ENCODE results near the gene KIF26B.

KIF26B gene

DNA sequence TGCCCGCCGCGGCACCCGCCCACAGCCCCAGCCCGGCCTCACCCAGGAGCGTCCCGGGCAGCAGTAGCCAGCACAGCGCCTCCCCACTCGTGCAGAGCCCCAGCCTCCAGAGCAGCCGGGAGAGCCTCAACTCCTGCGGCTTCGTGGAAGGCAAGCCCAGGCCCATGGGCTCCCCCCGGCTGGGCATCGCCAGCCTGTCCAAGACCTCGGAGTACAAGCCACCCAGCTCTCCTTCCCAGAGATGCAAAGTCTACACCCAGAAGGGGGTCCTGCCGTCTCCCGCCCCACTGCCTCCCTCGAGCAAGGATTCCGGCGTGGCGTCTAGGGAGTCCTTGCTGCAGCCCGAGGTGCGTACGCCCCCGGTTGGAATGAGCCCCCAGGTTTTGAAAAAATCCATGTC, 531.2 kb downstream of the KIF26B start:
- H3K36me3 ChIP-seq (ENCODE audit: control insufficient read depth, insufficient read depth, low read length): no peaks in the 10 kb centered on the region

GRCh38 chr1:245686446-245687030, 531.8 kb downstream of the KIF26B start:
- no peak overlapping the region for H3K9ac ChIP-seq (ENCODE audit: low read length)
- H3K4me3 ChIP-seq (ENCODE audit: low read depth, low read length): no peak overlapping the region
- no peaks in the 10 kb centered on the region for H3K9me3 ChIP-seq (ENCODE audit: control insufficient read depth, insufficient read depth, low read depth, low read length)
- H3K27ac ChIP-seq (ENCODE audit: low read depth, low read length): no peak overlapping the region
- no peaks in the 10 kb centered on the region for H3K36me3 ChIP-seq (ENCODE audit: control insufficient read depth, insufficient read depth, low read length)
- no peaks in the 10 kb centered on the region for H3K27me3 ChIP-seq (ENCODE audit: control insufficient read depth, insufficient read depth, low read length)
- H3K4me1 ChIP-seq (ENCODE audit: control insufficient read depth, insufficient read depth, low read length): peaks cover 8% of the 10 kb centered on the region; the same call in 1 of the 2 replicates

More for the DNA sequence above, 531.2 kb downstream of the KIF26B start:
- no peaks in the 10 kb centered on the region for H3K27me3 ChIP-seq (ENCODE audit: control insufficient read depth, insufficient read depth, low read length)
- H3K9ac ChIP-seq (ENCODE audit: low read length): no peak overlapping the region
- H3K9me3 ChIP-seq (ENCODE audit: control insufficient read depth, insufficient read depth, low read depth, low read length): no peaks in the 10 kb centered on the region
- peaks cover 8% of the 10 kb centered on the region; the same call in 1 of the 2 replicates for H3K4me1 ChIP-seq (ENCODE audit: control insufficient read depth, insufficient read depth, low read length)
- H3K27ac ChIP-seq (ENCODE audit: low read depth, low read length): no peak overlapping the region
- no peak overlapping the region for H3K4me3 ChIP-seq (ENCODE audit: low read depth, low read length)

- Histone ChIP-seq H3K9ac (ENCODE audit: low read length) (no peak overlapping the region), H3K4me1 (ENCODE audit: control insufficient read depth, insufficient read depth, low read length) (peaks cover 8% of the 10 kb centered on the region; the same call in 1 of the 2 replicates), H3K4me3 (ENCODE audit: low read depth, low read length) (no peak overlapping the region), H3K36me3 (ENCODE audit: control insufficient read depth, insufficient read depth, low read length) (no peaks in the 10 kb centered on the region), H3K9me3 (ENCODE audit: control insufficient read depth, insufficient read depth, low read depth, low read length) (no peaks in the 10 kb centered on the region), H3K27ac (ENCODE audit: low read depth, low read length) (no peak overlapping the region), H3K27me3 (ENCODE audit: control insufficient read depth, insufficient read depth, low read length) (no peaks in the 10 kb centered on the region)
Measured at GRCh38 chr1:245687152-245687635, 532.4 kb downstream of the KIF26B start.

GRCh38 chr1:245687636-245688535, 533.1 kb downstream of the KIF26B start:
- H3K4me3 ChIP-seq (ENCODE audit: low read depth, low read length): peak overlapping the region; percentile 28; the same call in 1 of the 2 replicates
- H3K27ac ChIP-seq (ENCODE audit: low read depth, low read length): no peak overlapping the region
- peaks cover 4% of the 10 kb centered on the region; the same call in 1 of the 2 replicates for H3K4me1 ChIP-seq (ENCODE audit: control insufficient read depth, insufficient read depth, low read length)
- no peaks in the 10 kb centered on the region for H3K9me3 ChIP-seq (ENCODE audit: control insufficient read depth, insufficient read depth, low read depth, low read length)
- no peaks in the 10 kb centered on the region for H3K27me3 ChIP-seq (ENCODE audit: control insufficient read depth, insufficient read depth, low read length)
- no peak overlapping the region for H3K9ac ChIP-seq (ENCODE audit: low read length)
- H3K36me3 ChIP-seq (ENCODE audit: control insufficient read depth, insufficient read depth, low read length): no peaks in the 10 kb centered on the region

GRCh38 chr1:245688536-245689453, 534.0 kb downstream of the KIF26B start:
- Histone ChIP-seq H3K4me3 (ENCODE audit: low read depth, low read length) (no peak overlapping the region), H3K36me3 (ENCODE audit: control insufficient read depth, insufficient read depth, low read length) (no peaks in the 10 kb centered on the region), H3K9me3 (ENCODE audit: control insufficient read depth, insufficient read depth, low read depth, low read length) (no peaks in the 10 kb centered on the region), H3K4me1 (ENCODE audit: control insufficient read depth, insufficient read depth, low read length) (no peaks in the 10 kb centered on the region), H3K27me3 (ENCODE audit: control insufficient read depth, insufficient read depth, low read length) (no peaks in the 10 kb centered on the region), H3K27ac (ENCODE audit: low read depth, low read length) (no peak overlapping the region), H3K9ac (ENCODE audit: low read length) (no peak overlapping the region)

DNA sequence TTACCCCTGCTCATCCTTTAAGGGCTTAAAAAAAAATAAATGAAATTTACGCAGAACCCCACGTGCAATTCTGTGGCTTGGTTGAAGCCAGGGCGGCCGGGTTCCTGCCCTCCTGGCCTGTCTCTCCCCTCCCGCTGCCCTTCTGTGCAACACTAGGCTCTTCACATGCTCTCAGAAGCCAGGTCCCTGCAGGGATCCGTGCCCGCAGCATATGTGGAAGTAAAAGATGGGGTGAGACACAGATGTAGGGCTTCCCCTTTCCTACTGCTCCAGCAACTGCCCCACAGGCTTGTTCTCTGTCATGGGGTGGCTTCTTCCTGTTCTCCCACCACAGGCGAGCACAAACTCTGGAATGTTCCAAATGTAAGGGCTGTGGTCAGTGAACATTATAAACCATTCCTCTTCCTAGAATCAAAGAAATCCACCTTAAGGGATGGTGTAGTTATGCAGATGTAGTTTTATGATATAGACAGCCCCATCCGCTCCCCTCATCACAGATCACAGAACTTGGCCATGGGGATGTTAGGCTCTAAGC, 535.4 kb downstream of the KIF26B start:
- Histone ChIP-seq H3K27ac (ENCODE audit: low read depth, low read length) (no peak overlapping the region), H3K9ac (ENCODE audit: low read length) (no peak overlapping the region), H3K9me3 (ENCODE audit: control insufficient read depth, insufficient read depth, low read depth, low read length) (no peaks in the 10 kb centered on the region), H3K27me3 (ENCODE audit: control insufficient read depth, insufficient read depth, low read length) (no peaks in the 10 kb centered on the region), H3K36me3 (ENCODE audit: control insufficient read depth, insufficient read depth, low read length) (no peaks in the 10 kb centered on the region), H3K4me3 (ENCODE audit: low read depth, low read length) (no peak overlapping the region), H3K4me1 (ENCODE audit: control insufficient read depth, insufficient read depth, low read length) (no peaks in the 10 kb centered on the region)

GRCh38 chr1:245690946-245691541, 536.3 kb downstream of the KIF26B start:
- Histone ChIP-seq H3K4me1 (ENCODE audit: control insufficient read depth, insufficient read depth, low read length) (no peaks in the 10 kb centered on the region), H3K9me3 (ENCODE audit: control insufficient read depth, insufficient read depth, low read depth, low read length) (no peaks in the 10 kb centered on the region), H3K36me3 (ENCODE audit: control insufficient read depth, insufficient read depth, low read length) (no peaks in the 10 kb centered on the region), H3K27ac (ENCODE audit: low read depth, low read length) (no peak overlapping the region), H3K27me3 (ENCODE audit: control insufficient read depth, insufficient read depth, low read length) (no peaks in the 10 kb centered on the region), H3K9ac (ENCODE audit: low read length) (no peak overlapping the region), H3K4me3 (ENCODE audit: low read depth, low read length) (no peak overlapping the region)

- no peak overlapping the region for H3K4me3 ChIP-seq (ENCODE audit: low read depth, low read length)
- no peaks in the 10 kb centered on the region for H3K9me3 ChIP-seq (ENCODE audit: control insufficient read depth, insufficient read depth, low read depth, low read length)
- H3K27me3 ChIP-seq (ENCODE audit: control insufficient read depth, insufficient read depth, low read length): no peaks in the 10 kb centered on the region
- H3K27ac ChIP-seq (ENCODE audit: low read depth, low read length): no peak overlapping the region
- H3K9ac ChIP-seq (ENCODE audit: low read length): no peak overlapping the region
- H3K36me3 ChIP-seq (ENCODE audit: control insufficient read depth, insufficient read depth, low read length): no peaks in the 10 kb centered on the region
- H3K4me1 ChIP-seq (ENCODE audit: control insufficient read depth, insufficient read depth, low read length): no peaks in the 10 kb centered on the region
Measured at GRCh38 chr1:245691897-245692296, 537.1 kb downstream of the KIF26B start.

- no peak overlapping the region for H3K4me3 ChIP-seq (ENCODE audit: low read depth, low read length)
Measured at GRCh38 chr1:245692318-245692717, 537.5 kb downstream of the KIF26B start.

DNA sequence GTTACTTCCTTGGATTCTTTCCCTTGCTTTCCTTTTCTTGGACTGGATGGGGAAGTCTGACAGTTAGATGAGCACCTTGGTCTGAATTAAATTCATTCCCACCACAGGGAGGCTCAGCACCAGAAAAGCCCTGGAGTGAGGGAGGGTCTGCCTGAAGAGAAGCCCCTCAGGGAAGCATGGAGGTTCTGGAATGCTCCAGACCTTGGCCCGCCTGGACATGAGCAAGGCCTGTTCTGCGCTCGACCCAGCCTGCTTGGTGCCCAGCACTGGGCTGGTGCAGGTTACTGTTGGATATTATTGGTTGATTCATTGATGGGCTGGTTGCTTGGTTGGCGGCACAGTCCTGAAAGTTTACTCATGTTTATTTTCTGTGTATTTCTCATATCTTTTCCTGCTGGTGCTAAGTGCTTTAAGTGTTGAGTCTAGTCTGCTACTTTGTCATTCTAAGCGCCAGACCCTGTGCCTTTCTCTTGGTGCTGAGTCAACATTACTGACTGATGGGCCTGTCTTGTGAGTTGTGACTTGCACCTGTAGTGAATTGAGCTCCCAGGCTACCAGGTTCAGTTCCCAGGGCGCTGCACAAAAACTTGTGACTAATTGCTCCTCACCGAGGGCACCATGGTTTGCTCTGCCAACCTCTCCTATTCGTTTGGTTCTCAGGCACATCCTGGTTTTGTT, 538.5 kb downstream of the KIF26B start:
- H3K4me1 ChIP-seq (ENCODE audit: control insufficient read depth, insufficient read depth, low read length): no peaks in the 10 kb centered on the region
- H3K36me3 ChIP-seq (ENCODE audit: control insufficient read depth, insufficient read depth, low read length): no peaks in the 10 kb centered on the region
- H3K9me3 ChIP-seq (ENCODE audit: control insufficient read depth, insufficient read depth, low read depth, low read length): no peaks in the 10 kb centered on the region
- no peaks in the 10 kb centered on the region for H3K27me3 ChIP-seq (ENCODE audit: control insufficient read depth, insufficient read depth, low read length)
- H3K4me3 ChIP-seq (ENCODE audit: low read depth, low read length): no peak overlapping the region
- H3K9ac ChIP-seq (ENCODE audit: low read length): no peak overlapping the region
- H3K27ac ChIP-seq (ENCODE audit: low read depth, low read length): no peak overlapping the region

More at GRCh38 chr1:245692318-245692717, 537.5 kb downstream of the KIF26B start:
- H3K36me3 ChIP-seq (ENCODE audit: control insufficient read depth, insufficient read depth, low read length): no peaks in the 10 kb centered on the region
- H3K9ac ChIP-seq (ENCODE audit: low read length): no peak overlapping the region
- no peaks in the 10 kb centered on the region for H3K9me3 ChIP-seq (ENCODE audit: control insufficient read depth, insufficient read depth, low read depth, low read length)
- no peak overlapping the region for H3K27ac ChIP-seq (ENCODE audit: low read depth, low read length)
- H3K4me1 ChIP-seq (ENCODE audit: control insufficient read depth, insufficient read depth, low read length): no peaks in the 10 kb centered on the region
- H3K27me3 ChIP-seq (ENCODE audit: control insufficient read depth, insufficient read depth, low read length): no peaks in the 10 kb centered on the region

Data from HUES6 (cell line).